ENCODE measurements around the gene SSBP2. TPM values are rescaled to one million over a fixed set of nuclear protein-coding genes. Genes with fewer than 3 reads are reported as not detected.

Gene SSBP2
- total RNA-seq, 1 experiment from 2014 or later, result 30.0 TPM

DNA sequence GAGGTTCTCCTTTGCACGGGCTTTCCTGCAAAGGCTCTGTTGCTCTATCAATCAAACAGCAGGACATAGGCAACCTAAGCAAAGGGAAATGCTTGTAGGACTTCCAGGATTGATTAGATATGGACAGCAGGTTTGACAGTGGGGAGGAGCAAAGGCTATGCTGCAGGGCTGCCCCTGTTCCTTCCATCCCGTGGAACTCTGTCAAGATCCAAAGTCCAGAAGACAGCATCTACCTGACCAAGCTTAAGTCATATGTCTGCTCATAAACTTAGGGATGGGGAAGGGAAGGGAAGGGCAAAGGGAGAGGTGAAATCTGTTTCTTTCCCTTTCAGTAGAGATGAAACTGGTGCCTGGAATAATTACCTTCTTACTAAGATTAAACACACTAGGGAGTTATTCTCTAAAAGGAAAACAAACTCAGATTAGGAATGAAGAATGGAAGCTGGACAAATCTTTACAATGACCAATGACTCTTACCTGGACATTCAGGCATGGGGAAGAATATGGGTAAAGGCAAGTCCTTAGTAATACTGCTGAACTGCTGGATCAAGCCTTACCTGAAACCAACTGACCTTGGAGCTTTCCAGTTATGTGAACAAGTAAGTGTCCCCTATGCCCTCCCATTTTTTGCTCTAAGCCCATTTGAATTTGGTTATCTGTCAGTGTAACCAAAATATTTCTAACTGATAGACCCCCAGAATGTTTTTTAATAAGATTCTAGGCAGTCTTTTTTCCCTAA lies 348.5 kb downstream of the SSBP2 start:
- Histone ChIP-seq H3K27me3 (no peaks in the 10 kb centered on the region), H3K4me1 (0 out of 2 replicates have a peak, but pooled peaks cover under 1% of the 10 kb centered on the region), H3K27ac (no peak overlapping the region), H3K36me3 (no peaks in the 10 kb centered on the region), H3K9me3 (replicated peaks) (no peaks in the 10 kb centered on the region), H3K4me3 (no peak overlapping the region)
- no peak for DNase-seq

DNA sequence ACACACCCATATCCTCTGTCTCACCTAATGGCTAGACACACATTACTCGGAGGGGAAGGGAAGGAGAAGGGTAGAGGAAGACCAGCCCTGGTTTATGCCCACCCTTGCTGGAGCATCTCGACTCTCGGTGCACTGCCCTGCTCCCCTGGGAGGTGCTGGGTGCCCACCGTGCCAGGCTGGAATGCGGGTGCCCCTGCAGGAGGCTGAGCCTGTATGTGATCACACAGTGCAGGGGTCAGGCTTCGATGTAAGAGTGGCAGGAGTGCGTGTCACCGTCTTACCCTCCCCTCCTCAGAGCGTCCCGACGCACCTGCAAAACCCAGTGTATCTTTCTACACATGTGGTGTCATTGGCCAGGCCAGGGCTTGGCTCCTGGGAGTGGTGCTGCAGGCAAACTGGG lies 349.6 kb downstream of the SSBP2 start:
- Histone ChIP-seq H3K36me3 (no peaks in the 10 kb centered on the region), H3K9me3 (replicated peaks) (no peaks in the 10 kb centered on the region)
- DNase-seq, result no peak

DNA sequence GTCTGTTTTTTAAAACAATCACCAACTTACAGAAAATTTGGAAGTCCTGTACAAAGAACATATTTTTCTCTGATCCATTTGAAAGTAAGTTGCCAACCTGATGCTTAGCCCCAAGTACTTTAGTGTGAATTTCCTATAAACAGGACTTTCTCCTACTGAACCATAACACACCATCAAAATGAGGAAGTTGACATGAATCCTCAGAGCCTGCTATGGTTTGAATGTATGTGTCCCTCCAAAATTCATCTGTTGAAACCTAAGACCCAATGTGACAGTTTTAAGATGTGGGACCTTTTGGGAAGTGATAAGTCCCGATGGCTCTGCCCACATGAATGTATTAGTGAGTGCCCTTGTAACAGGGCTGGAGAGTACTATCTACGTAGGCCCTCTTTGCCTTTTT lies 350.5 kb downstream of the SSBP2 start:
- H3K27me3 ChIP-seq, result no peaks in the 10 kb centered on the region
- no peak overlapping the region for H3K4me3 ChIP-seq
- DNase-seq, result no peak
- H3K27ac ChIP-seq, result no peak overlapping the region
- H3K4me1 ChIP-seq, result 0 out of 2 replicates have a peak, but pooled peaks cover 4% of the 10 kb centered on the region
- H3K9me3 ChIP-seq (replicated peaks), result peaks cover 2% of the 10 kb centered on the region; the same call in 1 of the 2 replicates
- no peaks in the 10 kb centered on the region for H3K36me3 ChIP-seq

More for the DNA sequence above, 349.6 kb downstream of the SSBP2 start:
- no peak overlapping the region for H3K27ac ChIP-seq
- H3K4me1 ChIP-seq, result 0 out of 2 replicates have a peak, but pooled peaks cover 4% of the 10 kb centered on the region
- H3K4me3 ChIP-seq, result no peak overlapping the region
- H3K27me3 ChIP-seq, result no peaks in the 10 kb centered on the region

DNA sequence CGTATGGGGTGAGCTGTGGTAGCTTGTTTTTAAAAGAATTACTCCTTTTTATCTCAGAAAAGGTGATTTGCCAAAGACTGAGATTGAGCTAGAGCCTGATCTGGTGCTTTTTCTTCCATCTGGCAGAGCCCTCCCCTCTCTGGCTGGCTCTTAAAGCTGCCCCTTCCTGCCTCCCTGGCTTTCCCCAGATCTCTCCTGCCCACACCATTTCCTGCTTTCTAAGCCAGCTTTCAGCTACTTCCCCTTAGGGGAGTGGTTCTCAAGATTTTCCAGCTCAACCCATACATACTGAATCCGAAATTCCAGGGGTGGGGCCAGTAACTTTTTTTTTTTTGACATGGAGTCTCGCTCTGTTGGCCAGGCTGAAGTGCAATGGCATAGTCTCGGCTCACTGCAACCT lies 352.2 kb downstream of the SSBP2 start:
- DNase-seq, result no peak

DNA sequence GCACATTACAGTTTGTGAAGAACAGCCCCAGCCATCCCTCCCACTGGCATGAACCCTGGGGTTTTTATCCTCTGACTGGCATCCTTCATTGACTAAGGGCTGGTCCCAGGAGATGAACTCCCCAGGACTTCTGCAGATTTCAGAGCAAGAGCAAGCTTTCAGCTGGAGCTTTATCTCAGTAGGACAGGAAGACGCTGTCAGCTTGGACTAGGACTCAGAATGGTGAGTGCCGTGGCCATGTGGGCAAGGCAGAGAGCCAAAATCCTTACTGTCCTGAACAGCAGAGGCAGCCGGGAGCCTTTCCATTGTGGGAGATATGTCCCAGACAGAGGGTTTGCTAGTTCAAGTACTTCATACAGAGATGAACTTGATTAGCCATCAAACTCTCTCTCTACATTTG lies 353.7 kb downstream of the SSBP2 start:
- Histone ChIP-seq H3K4me1 (0 out of 2 replicates have a peak, but pooled peaks cover 6% of the 10 kb centered on the region), H3K27ac (no peak overlapping the region), H3K36me3 (no peaks in the 10 kb centered on the region), H3K4me3 (no peak overlapping the region), H3K27me3 (no peaks in the 10 kb centered on the region), H3K9me3 (replicated peaks) (peaks cover 3% of the 10 kb centered on the region; the same call in 1 of the 2 replicates)
- peak; percentile 35 to 51 for DNase-seq

More for the DNA sequence above, 352.2 kb downstream of the SSBP2 start:
- H3K27me3 ChIP-seq, result no peaks in the 10 kb centered on the region
- H3K9me3 ChIP-seq (replicated peaks), result peaks cover 3% of the 10 kb centered on the region; the same call in 1 of the 2 replicates
- H3K27ac ChIP-seq, result no peak overlapping the region
- 0 out of 2 replicates have a peak, but pooled peaks cover 6% of the 10 kb centered on the region for H3K4me1 ChIP-seq
- H3K36me3 ChIP-seq, result no peaks in the 10 kb centered on the region
- H3K4me3 ChIP-seq, result no peak overlapping the region

DNA sequence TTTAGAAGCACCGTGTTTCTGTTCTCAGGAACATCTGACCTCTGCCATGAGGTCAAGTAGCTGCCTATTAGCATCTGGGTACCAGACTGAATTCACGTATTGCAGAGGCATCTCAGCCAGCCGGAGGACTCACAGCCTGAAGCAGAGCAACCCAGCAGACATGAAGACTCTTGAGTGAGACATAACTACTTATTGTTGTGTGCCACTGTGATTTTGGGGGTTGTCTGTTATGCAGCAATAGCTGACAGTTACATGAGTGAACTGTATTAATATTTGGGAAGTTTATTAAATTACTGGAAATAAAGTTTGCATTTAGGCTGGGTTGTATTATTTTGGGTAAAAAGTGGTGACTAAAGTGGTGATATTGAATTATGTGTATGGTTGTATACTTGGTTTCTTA lies 355.6 kb downstream of the SSBP2 start:
- Histone ChIP-seq H3K27me3 (no peaks in the 10 kb centered on the region), H3K27ac (no peak overlapping the region), H3K36me3 (no peaks in the 10 kb centered on the region), H3K4me3 (no peak overlapping the region), H3K9me3 (replicated peaks) (peaks cover 3% of the 10 kb centered on the region; the same call in 1 of the 2 replicates), H3K4me1 (0 out of 2 replicates have a peak, but pooled peaks cover 6% of the 10 kb centered on the region)
- DNase-seq, result no peak

DNA sequence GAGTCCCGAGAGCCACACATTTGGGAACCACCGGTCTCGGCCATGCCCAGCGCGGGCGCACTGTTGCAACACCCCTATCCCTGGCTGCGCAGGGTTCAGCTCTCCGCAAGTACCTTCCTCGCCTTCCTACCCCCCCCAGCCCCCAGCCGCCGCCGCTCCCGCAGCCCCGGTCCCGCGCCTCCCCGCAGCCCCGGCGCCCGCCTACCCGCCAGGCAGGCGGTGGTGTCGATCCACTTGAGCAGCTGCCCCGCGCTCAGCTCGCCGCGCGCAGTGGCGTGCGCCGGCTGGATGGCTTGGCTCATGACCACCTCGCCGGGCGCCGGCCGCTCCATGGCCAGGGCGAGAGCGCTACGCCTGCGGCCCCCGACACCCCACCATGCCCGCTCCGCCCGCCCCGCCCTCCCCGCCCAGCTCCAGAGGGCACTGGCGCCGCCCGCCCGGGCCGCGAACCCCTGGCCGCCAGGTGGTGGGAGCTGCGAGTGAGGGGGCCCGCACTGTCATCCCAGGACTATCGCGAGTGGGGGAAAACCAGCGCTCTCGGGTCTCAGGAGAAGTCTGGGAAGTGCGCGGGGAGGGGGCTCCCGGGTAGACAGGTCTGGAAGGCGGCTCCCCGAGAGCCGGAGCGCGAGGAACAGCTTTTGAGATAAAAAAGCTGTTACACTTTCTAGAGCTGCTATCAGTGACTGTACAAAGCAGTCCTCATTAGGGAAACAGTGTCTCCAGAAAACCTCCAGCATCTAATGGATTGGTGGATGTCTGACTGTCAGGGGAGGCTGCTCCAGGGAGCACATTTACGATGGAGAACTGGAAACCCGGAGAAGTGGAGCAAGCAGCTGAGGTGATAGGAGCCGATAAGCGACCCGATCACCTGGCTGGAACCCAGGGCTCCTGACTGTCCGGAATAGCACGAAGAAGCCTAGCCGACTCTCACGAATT lies 356.8 kb downstream of the SSBP2 start, which contains the start of gene ACOT12:
ACOT12 (minus strand) TSS at position 352 of the 936 bp plus-strand sequence; CDS start at position 332, 20 bp downstream.
- H3K4me3 ChIP-seq, result no peak within 1 kb of the TSS
- H3K27ac ChIP-seq, result no peak within 1 kb of the TSS
- no peaks in the 10 kb centered on the region for H3K36me3 ChIP-seq
- H3K4me1 ChIP-seq, result 0 out of 2 replicates have a peak, but pooled peaks cover 6% of the 10 kb centered on the region
- DNase-seq, result no peak
- H3K9me3 ChIP-seq (replicated peaks), result peaks cover 3% of the 10 kb centered on the region; the same call in 1 of the 2 replicates
- no peaks in the 10 kb centered on the region for H3K27me3 ChIP-seq

DNA sequence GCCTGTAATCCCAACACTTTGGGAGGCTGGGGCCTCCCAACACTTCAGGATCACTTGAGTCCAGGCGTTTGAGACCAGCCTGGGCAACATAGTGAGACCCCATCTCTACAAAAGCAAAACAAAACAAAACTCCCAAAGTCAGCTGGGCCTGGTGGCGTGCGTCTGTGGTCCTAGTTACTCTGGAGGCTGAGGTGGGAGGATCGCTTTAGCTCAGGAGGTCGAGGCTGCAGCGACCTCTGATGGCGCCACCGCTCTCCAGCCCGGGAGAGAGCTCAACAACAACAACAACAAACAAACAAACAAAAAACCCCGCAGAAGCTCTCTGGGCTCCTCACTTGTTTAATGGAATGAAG lies 357.5 kb downstream of the SSBP2 start:
- Histone ChIP-seq H3K9me3 (replicated peaks) (peaks cover 3% of the 10 kb centered on the region; the same call in 1 of the 2 replicates), H3K4me3 (no peak overlapping the region), H3K36me3 (no peaks in the 10 kb centered on the region), H3K4me1 (0 out of 2 replicates have a peak, but pooled peaks cover 6% of the 10 kb centered on the region), H3K27ac (no peak overlapping the region), H3K27me3 (no peaks in the 10 kb centered on the region)
- no peak for DNase-seq

DNA sequence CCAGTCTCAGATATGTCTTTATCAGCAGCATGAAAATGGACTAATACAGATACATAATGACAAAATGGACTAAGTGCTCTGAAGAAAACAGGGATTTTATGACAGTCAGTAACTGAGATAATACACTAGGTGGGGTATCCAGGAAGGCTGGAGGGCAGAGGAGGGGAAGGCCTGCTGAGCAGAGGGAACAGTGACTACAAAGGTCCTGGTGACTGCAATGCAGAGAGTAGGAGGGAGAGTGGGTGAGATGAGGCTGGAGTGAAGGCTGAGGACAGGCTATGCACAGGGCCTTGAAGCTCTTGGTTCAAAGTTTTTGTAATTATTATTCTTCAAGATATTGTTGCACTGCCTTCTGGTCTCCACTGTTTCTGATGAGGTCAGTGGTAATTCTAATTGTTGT lies 361.9 kb downstream of the SSBP2 start:
- H3K4me1 ChIP-seq, result no peaks in the 10 kb centered on the region
- H3K9me3 ChIP-seq (replicated peaks), result no peaks in the 10 kb centered on the region
- no peak overlapping the region for H3K4me3 ChIP-seq
- H3K36me3 ChIP-seq, result no peaks in the 10 kb centered on the region
- H3K27ac ChIP-seq, result no peak overlapping the region
- no peaks in the 10 kb centered on the region for H3K27me3 ChIP-seq
- DNase-seq, result no peak

DNA sequence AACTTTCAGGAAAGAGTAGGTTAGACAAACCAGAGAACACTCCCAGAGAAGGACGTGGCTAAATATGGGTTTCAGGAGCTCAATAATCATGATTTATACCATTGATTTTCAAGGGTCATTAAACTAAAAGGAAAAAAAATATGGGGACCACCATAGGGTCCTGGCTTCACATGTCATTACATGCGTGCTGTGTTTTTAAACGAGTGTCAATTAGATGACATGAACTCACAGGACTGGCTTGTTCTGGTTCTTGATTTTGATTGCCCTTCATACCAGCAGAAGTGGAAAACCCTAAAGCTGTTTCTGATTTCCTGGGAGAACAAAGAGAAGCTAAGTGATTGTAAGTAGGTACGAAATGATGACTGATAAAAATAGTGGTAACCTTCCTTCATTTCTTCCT lies 362.7 kb downstream of the SSBP2 start:
- DNase-seq, result no peak
- Histone ChIP-seq H3K4me3 (no peak overlapping the region), H3K9me3 (replicated peaks) (no peaks in the 10 kb centered on the region), H3K27ac (no peak overlapping the region), H3K36me3 (no peaks in the 10 kb centered on the region), H3K27me3 (no peaks in the 10 kb centered on the region), H3K4me1 (no peaks in the 10 kb centered on the region)

DNA sequence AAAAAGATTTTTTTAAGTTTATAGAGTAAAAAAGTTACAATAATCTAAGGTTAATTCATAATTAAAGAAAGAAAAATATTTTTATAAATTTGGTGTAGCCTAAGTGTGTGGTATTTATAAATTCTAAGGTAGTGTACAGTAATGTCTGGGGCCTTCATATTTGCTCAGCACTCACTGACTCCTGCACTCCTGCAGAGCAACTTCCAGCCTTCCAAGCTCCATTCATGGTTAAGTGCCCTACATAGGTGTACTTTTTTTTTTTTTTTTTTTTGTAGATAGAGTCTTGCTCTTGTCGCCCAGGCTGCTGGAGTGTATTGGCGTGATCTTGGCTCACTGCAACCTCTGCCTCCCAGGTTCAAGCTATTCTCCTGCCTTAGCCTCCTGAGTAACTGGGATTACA lies 367.0 kb downstream of the SSBP2 start:
- Histone ChIP-seq H3K9me3 (replicated peaks) (no peaks in the 10 kb centered on the region), H3K27me3 (no peaks in the 10 kb centered on the region), H3K4me1 (no peaks in the 10 kb centered on the region), H3K4me3 (no peak overlapping the region), H3K27ac (no peak overlapping the region), H3K36me3 (no peaks in the 10 kb centered on the region)
- DNase-seq, result no peak

DNA sequence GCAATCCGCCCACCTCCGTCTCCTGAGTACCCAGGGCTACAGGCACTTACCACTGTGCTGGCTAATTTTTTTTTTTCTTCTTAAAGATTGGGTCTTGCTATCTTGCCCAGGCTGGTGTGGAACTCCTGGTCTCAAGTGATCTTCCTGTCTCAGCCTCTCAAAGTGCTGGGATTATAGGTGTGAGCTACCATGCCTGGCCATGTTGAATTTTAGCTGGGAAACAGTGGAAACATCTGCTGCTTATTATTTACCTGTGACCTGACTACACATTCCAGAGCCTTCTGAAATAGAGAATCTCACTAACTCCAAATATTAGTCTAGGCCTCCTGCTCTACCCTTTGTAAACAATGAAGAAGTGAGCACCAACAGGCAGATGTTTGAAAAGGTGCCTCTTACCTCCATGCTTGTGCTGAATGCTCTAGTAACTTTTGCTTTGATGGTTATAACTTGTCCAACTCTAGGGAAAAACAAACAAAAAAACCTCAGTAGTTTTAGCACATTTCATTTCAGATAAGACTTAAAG lies 379.5 kb downstream of the SSBP2 start:
- no peaks in the 10 kb centered on the region for H3K27me3 ChIP-seq
- DNase-seq, result no peak
- no peaks in the 10 kb centered on the region for H3K36me3 ChIP-seq

DNA sequence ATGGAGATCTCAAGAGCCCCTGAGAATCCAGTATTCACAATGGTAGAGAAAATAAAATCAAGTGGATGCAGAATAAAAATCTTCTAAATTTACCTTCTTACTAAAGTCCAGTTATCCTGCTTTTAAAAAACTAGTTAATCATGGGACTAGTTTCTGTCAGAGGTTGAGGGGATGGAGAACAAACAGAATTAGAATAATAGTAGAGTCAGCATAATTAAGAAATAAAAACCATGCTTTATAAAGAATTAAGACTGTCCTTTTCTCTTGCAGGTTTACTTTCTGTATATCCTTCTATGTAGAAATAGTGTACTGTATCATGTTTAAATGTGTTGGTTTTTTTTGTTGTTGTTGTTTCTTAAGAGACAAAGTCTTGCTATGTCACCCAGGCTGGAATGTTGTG lies 380.0 kb downstream of the SSBP2 start:
- no peak for DNase-seq
- no peaks in the 10 kb centered on the region for H3K27me3 ChIP-seq
- no peaks in the 10 kb centered on the region for H3K9me3 ChIP-seq (replicated peaks)

More for the DNA sequence above, 379.5 kb downstream of the SSBP2 start:
- H3K4me1 ChIP-seq, result no peaks in the 10 kb centered on the region
- H3K9me3 ChIP-seq (replicated peaks), result no peaks in the 10 kb centered on the region
- H3K27ac ChIP-seq, result no peak overlapping the region
- no peak overlapping the region for H3K4me3 ChIP-seq

DNA sequence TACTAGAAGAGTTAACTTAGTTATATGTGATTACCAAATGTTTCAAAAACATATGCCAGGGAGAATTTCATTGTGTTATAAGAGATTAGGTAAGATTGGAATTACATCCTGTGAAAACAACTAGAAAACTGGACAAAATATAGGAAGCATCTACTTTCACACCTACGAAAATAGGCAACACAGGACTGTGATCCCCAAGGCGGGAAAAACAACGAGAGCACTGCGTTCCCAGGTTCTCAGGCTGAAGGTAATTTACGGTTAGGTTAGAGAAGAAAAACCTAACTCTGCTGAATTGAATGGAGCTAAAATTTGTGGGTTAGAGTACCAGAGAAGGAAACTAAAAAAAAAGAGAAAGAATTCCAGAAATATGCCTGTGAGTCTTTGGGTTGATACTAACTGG lies 385.4 kb downstream of the SSBP2 start:
- no peaks in the 10 kb centered on the region for H3K4me1 ChIP-seq
- H3K27ac ChIP-seq, result no peak overlapping the region
- H3K4me3 ChIP-seq, result no peak overlapping the region
- DNase-seq, result no peak
- H3K9me3 ChIP-seq (replicated peaks), result no peaks in the 10 kb centered on the region
- H3K27me3 ChIP-seq, result no peaks in the 10 kb centered on the region
- H3K36me3 ChIP-seq, result no peaks in the 10 kb centered on the region

More for the DNA sequence above, 380.0 kb downstream of the SSBP2 start:
- Histone ChIP-seq H3K27ac (no peak overlapping the region), H3K36me3 (no peaks in the 10 kb centered on the region), H3K4me3 (no peak overlapping the region), H3K4me1 (no peaks in the 10 kb centered on the region)

Data from SJCRH30 (cell line).